ENCODE results near the gene TPO.
"Not testable (repeated sequence)": the region's sequence is repeated elsewhere in the genome, so short reads cannot be mapped to it uniquely, and the experiment has no call there.

The TPO gene

GRCh38 chr2:1509271-1510065, 96.2 kb downstream of the TPO start:
- Mint-ChIP-seq H3K36me3 (no peaks in the 10 kb centered on the region), H3K4me3 (peak overlapping the region; percentile 69), H3K4me1 (ENCODE audit: low read depth) (peaks cover 29% of the 10 kb centered on the region), H3K27ac (peak overlapping the region; percentile 66), H3K27me3 (no peaks in the 10 kb centered on the region), H3K9me3 (ENCODE audit: low read depth) (no peaks in the 10 kb centered on the region)

GRCh38 chr2:1510176-1510575, 96.9 kb downstream of the TPO start:
- Mint-ChIP-seq H3K4me1 (ENCODE audit: low read depth) (peaks cover 29% of the 10 kb centered on the region), H3K9me3 (ENCODE audit: low read depth) (no peaks in the 10 kb centered on the region), H3K27ac (peak overlapping the region; percentile 66)

GRCh38 chr2:1511455-1511854, 98.2 kb downstream of the TPO start:
- no peak overlapping the region for H3K4me3 Mint-ChIP-seq

More at GRCh38 chr2:1510176-1510575, 96.9 kb downstream of the TPO start:
- Mint-ChIP-seq H3K27me3 (no peaks in the 10 kb centered on the region), H3K36me3 (no peaks in the 10 kb centered on the region), H3K4me3 (peak overlapping the region; percentile 69)

GRCh38 chr2:1512321-1513289, 99.3 kb downstream of the TPO start:
- Mint-ChIP-seq H3K4me3 (no peak overlapping the region), H3K27ac (no peak overlapping the region), H3K27me3 (no peaks in the 10 kb centered on the region), H3K9me3 (ENCODE audit: low read depth) (no peaks in the 10 kb centered on the region), H3K4me1 (ENCODE audit: low read depth) (peaks cover 42% of the 10 kb centered on the region), H3K36me3 (no peaks in the 10 kb centered on the region)

More at GRCh38 chr2:1511455-1511854, 98.2 kb downstream of the TPO start:
- Mint-ChIP-seq H3K4me1 (ENCODE audit: low read depth) (peaks cover 33% of the 10 kb centered on the region), H3K36me3 (no peaks in the 10 kb centered on the region), H3K27me3 (no peaks in the 10 kb centered on the region), H3K9me3 (ENCODE audit: low read depth) (no peaks in the 10 kb centered on the region), H3K27ac (no peak overlapping the region)

GRCh38 chr2:1514391-1515072, 101.3 kb downstream of the TPO start:
- no peaks in the 10 kb centered on the region for H3K27me3 Mint-ChIP-seq
- no peaks in the 10 kb centered on the region for H3K36me3 Mint-ChIP-seq
- peaks cover 49% of the 10 kb centered on the region for H3K4me1 Mint-ChIP-seq (ENCODE audit: low read depth)
- H3K27ac Mint-ChIP-seq = no peak overlapping the region
- H3K4me3 Mint-ChIP-seq = no peak overlapping the region
- H3K9me3 Mint-ChIP-seq (ENCODE audit: low read depth) = no peaks in the 10 kb centered on the region

GRCh38 chr2:1515073-1515430, 101.8 kb downstream of the TPO start:
- H3K36me3 Mint-ChIP-seq = no peaks in the 10 kb centered on the region
- H3K27ac Mint-ChIP-seq = peak overlapping the region; percentile 34
- H3K4me1 Mint-ChIP-seq (ENCODE audit: low read depth) = peaks cover 46% of the 10 kb centered on the region
- no peak overlapping the region for H3K4me3 Mint-ChIP-seq
- H3K9me3 Mint-ChIP-seq (ENCODE audit: low read depth) = no peaks in the 10 kb centered on the region
- H3K27me3 Mint-ChIP-seq = no peaks in the 10 kb centered on the region

- Mint-ChIP-seq H3K27ac (no peak overlapping the region), H3K4me1 (ENCODE audit: low read depth) (peaks cover 47% of the 10 kb centered on the region)
Observed at GRCh38 chr2:1515986-1516797, 102.9 kb downstream of the TPO start.

GRCh38 chr2:1516798-1517060, 103.5 kb downstream of the TPO start:
- H3K27ac Mint-ChIP-seq = no peak overlapping the region
- H3K36me3 Mint-ChIP-seq = no peaks in the 10 kb centered on the region
- no peaks in the 10 kb centered on the region for H3K27me3 Mint-ChIP-seq
- no peaks in the 10 kb centered on the region for H3K9me3 Mint-ChIP-seq (ENCODE audit: low read depth)
- H3K4me1 Mint-ChIP-seq (ENCODE audit: low read depth) = peaks cover 44% of the 10 kb centered on the region
- no peak overlapping the region for H3K4me3 Mint-ChIP-seq

More at GRCh38 chr2:1515986-1516797, 102.9 kb downstream of the TPO start:
- no peaks in the 10 kb centered on the region for H3K27me3 Mint-ChIP-seq
- H3K9me3 Mint-ChIP-seq (ENCODE audit: low read depth) = no peaks in the 10 kb centered on the region
- no peak overlapping the region for H3K4me3 Mint-ChIP-seq
- H3K36me3 Mint-ChIP-seq = no peaks in the 10 kb centered on the region

- H3K9me3 Mint-ChIP-seq (ENCODE audit: low read depth); H3K4me3 Mint-ChIP-seq; H3K27me3 Mint-ChIP-seq; H3K27ac Mint-ChIP-seq; H3K36me3 Mint-ChIP-seq: not testable (repeated sequence)
- peaks cover 43% of the 10 kb centered on the region for H3K4me1 Mint-ChIP-seq (ENCODE audit: low read depth)
Observed at GRCh38 chr2:1517291-1517690, 104.0 kb downstream of the TPO start.

- Mint-ChIP-seq H3K4me1 (ENCODE audit: low read depth) (peaks cover 43% of the 10 kb centered on the region), H3K27ac (peak overlapping the region; percentile 87), H3K36me3 (no peaks in the 10 kb centered on the region), H3K9me3 (ENCODE audit: low read depth) (no peaks in the 10 kb centered on the region), H3K4me3 (peak overlapping the region; percentile 24), H3K27me3 (no peaks in the 10 kb centered on the region)
Observed at GRCh38 chr2:1517786-1518185, 104.5 kb downstream of the TPO start.

- no peaks in the 10 kb centered on the region for H3K36me3 Mint-ChIP-seq
- H3K4me3 Mint-ChIP-seq = peak overlapping the region; percentile 24
- no peaks in the 10 kb centered on the region for H3K27me3 Mint-ChIP-seq
- H3K9me3 Mint-ChIP-seq (ENCODE audit: low read depth) = no peaks in the 10 kb centered on the region
- peaks cover 43% of the 10 kb centered on the region for H3K4me1 Mint-ChIP-seq (ENCODE audit: low read depth)
- peak overlapping the region; percentile 87 for H3K27ac Mint-ChIP-seq
Observed at GRCh38 chr2:1518331-1518803, 105.1 kb downstream of the TPO start.

- no peaks in the 10 kb centered on the region for H3K27me3 Mint-ChIP-seq
- H3K36me3 Mint-ChIP-seq = no peaks in the 10 kb centered on the region
- peaks cover 43% of the 10 kb centered on the region for H3K4me1 Mint-ChIP-seq (ENCODE audit: low read depth)
- peak overlapping the region; percentile 87 for H3K27ac Mint-ChIP-seq
- H3K4me3 Mint-ChIP-seq = no peak overlapping the region
- H3K9me3 Mint-ChIP-seq (ENCODE audit: low read depth) = no peaks in the 10 kb centered on the region
Observed at GRCh38 chr2:1518867-1519530, 105.7 kb downstream of the TPO start.

GRCh38 chr2:1521191-1521877, 108.1 kb downstream of the TPO start:
- H3K4me1 Mint-ChIP-seq (ENCODE audit: low read depth) = peaks cover 39% of the 10 kb centered on the region
- no peaks in the 10 kb centered on the region for H3K36me3 Mint-ChIP-seq
- H3K9me3 Mint-ChIP-seq (ENCODE audit: low read depth) = no peaks in the 10 kb centered on the region
- no peaks in the 10 kb centered on the region for H3K27me3 Mint-ChIP-seq
- no peak overlapping the region for H3K4me3 Mint-ChIP-seq
- H3K27ac Mint-ChIP-seq = no peak overlapping the region

Measured in activated naive CD8-positive, alpha-beta T cell (primary cell).